ENCODE measurements around the gene C5orf34. TPM values are rescaled to one million over a fixed set of nuclear protein-coding genes. Genes with fewer than 3 reads are reported as not detected.

Gene C5orf34
- polyA plus RNA-seq, 1 of the 3 experiments (the other 2 are of a cell fraction) = 2.9 TPM

GRCh38 chr5:43514816-43515677 lies at the start of gene C5orf34 (continued):
- TF ChIP-seq PBX3 (IDR thresholded peaks at IDR 0.05) (peak; percentile 33; the same call in 1 of the 2 replicates), POLR2AphosphoS5 (IDR thresholded peaks at IDR 0.05; ENCODE audit: low read depth, low read length) (peak; percentile 95), IRF3 (IDR thresholded peaks at IDR 0.05; ENCODE audit: low read depth, low read length) (no peak), TEAD4 (IDR thresholded peaks at IDR 0.05; ENCODE audit: borderline replicate concordance, insufficient read depth) (no peak), USF1 (IDR thresholded peaks at IDR 0.05; ENCODE audit: borderline replicate concordance, low read depth) (no peak), MXI1 (IDR thresholded peaks at IDR 0.05; ENCODE audit: low read depth, low read length) (peak; percentile 94), SMC3 (IDR thresholded peaks at IDR 0.05; ENCODE audit: low read depth, low read length) (0 out of 2 replicates have a peak, but pooled peaks have one; percentile 2), FOXM1 (IDR thresholded peaks at IDR 0.05; ENCODE audit: low read depth) (no peak)

GRCh38 chr5:43564289-43564850 lies 49.4 kb upstream of the C5orf34 start:
- H3K4me1 ChIP-seq (ENCODE audit: control insufficient read depth in 1 of 2, insufficient read depth in 2 of 2, low read depth in 1 of 2, low read length in 1 of 2) = no peaks in the 10 kb centered on the region
- H3K9ac ChIP-seq = no peak overlapping the region
- H2AFZ ChIP-seq (ENCODE audit: low read depth) = no peak overlapping the region
- H3K4me2 ChIP-seq = no peak overlapping the region
- no peak overlapping the region for H3K4me3 ChIP-seq (ENCODE audit: low read depth in 2 of 2, low read length in 1 of 2)
- H3K36me3 ChIP-seq (replicated peaks in 1 of 2; ENCODE audit: control insufficient read depth in 1 of 2, insufficient read depth in 2 of 2, low read length in 1 of 2) = no peaks in the 10 kb centered on the region
- H3K9me2 ChIP-seq = no peaks in the 10 kb centered on the region
- H3F3A ChIP-seq (replicated peaks; ENCODE audit: insufficient read depth) = no peaks in the 10 kb centered on the region
- H3K79me2 ChIP-seq (ENCODE audit: insufficient read depth) = no peaks in the 10 kb centered on the region
- POLR2A ChIA-PET = no interaction called here
- CTCF ChIA-PET = interaction anchor here (1.5 kb wide), 1 partner anchor 67 kb away, joined by 4 read pairs; no protein-coding TSS in a partner anchor
- 61% methylated on average over 5 of the region's 5 CpGs for WGBS (ENCODE audit: low lambda C conversion rate)
- no peak for DNase-seq
- no peaks in the 10 kb centered on the region for H4K20me1 ChIP-seq (ENCODE audit: insufficient read depth)
- H3K9me3 ChIP-seq = no peaks in the 10 kb centered on the region
- H3K27me3 ChIP-seq (ENCODE audit: insufficient read depth) = no peaks in the 10 kb centered on the region
- no peak overlapping the region for H3K27ac ChIP-seq (ENCODE audit: low read depth in 2 of 2, low read length in 1 of 2)
- no peak for TF ChIP-seq USF1 (IDR thresholded peaks at IDR 0.05; ENCODE audit: borderline replicate concordance, low read depth)
- TF ChIP-seq EP300 (IDR thresholded peaks at IDR 0.05; ENCODE audit: borderline replicate concordance in 1 of 2, low read depth in 1 of 2, low read length in 1 of 2) = no peak
- TF ChIP-seq TAF1 (IDR thresholded peaks at IDR 0.05; ENCODE audit: borderline replicate concordance, low read depth, low read length) = no peak
- TF ChIP-seq POLR2AphosphoS5 (IDR thresholded peaks at IDR 0.05; ENCODE audit: low read depth, low read length) = no peak
- no peak for TF ChIP-seq EZH2phosphoT487 (IDR thresholded peaks at IDR 0.05; ENCODE audit: borderline replicate concordance, low read depth)
- TF ChIP-seq USF2 (IDR thresholded peaks at IDR 0.05; ENCODE audit: borderline replicate concordance, low read depth, low read length) = no peak
- no peak for TF ChIP-seq GATA2 (CRISPR knock-in tag; IDR thresholded peaks at IDR 0.05)
- TF ChIP-seq IRF3 (IDR thresholded peaks at IDR 0.05; ENCODE audit: low read depth, low read length) = no peak
- TF ChIP-seq CHD2 (IDR thresholded peaks at IDR 0.05; ENCODE audit: low read length, partially characterized antibody) = no peak
- TF ChIP-seq MEF2A (IDR thresholded peaks at IDR 0.05; ENCODE audit: borderline replicate concordance, low read depth) = no peak
- TF ChIP-seq SMC3 (IDR thresholded peaks at IDR 0.05; ENCODE audit: low read depth, low read length) = no peak
- no peak for TF ChIP-seq TCF12 (IDR thresholded peaks at IDR 0.05)
- TF ChIP-seq REST (IDR thresholded peaks at IDR 0.05; ENCODE audit: low read depth, low read length) = no peak
- no peak for TF ChIP-seq NFIC (IDR thresholded peaks at IDR 0.05; ENCODE audit: borderline replicate concordance)
